Measurements from ENCODE around the gene RARRES1. TPM values are rescaled to one million over a fixed set of nuclear protein-coding genes. Genes with fewer than 3 reads are reported as not detected.
"Not testable (repeated sequence)": the region's sequence is repeated elsewhere in the genome, so short reads cannot be mapped to it uniquely, and the experiment has no call there.

The RARRES1 gene
- total and polyA plus RNA-seq, 8 donors = 0.43 to 237 (median 5.6) TPM

- Histone ChIP-seq H3K27me3 (no peaks in the 10 kb centered on the region), H3K4me1 (peaks cover 0 to 11% (median 0%) of the 10 kb centered on the region in 4 donors), H3K27ac (no peak overlapping the region), H3K4me3 (no peak overlapping the region), H3K9me3 (no peaks in the 10 kb centered on the region), H3K36me3 (peaks cover 0 to 39% (median 26%) of the 10 kb centered on the region in 4 donors)
- no peak for DNase-seq
- TF ChIP-seq POLR2A (IDR thresholded peaks at IDR 0.05) (no peak), CTCF (IDR thresholded peaks at IDR 0.05) (no peak), EP300 (IDR thresholded peaks at IDR 0.05) (no peak), POLR2AphosphoS5 (IDR thresholded peaks at IDR 0.05) (no peak)
- 24 to 30% (median 26%) methylated on average over 2 of the region's 2 CpGs for WGBS, 5 donors
- intact Hi-C loops (cut with DNase I; ENCODE audit: low total_unique reads) = no loop called here
Measured at GRCh38 chr3:158696618-158697017, 35.6 kb downstream of the RARRES1 start.

- 35 to 98% (median 82%) methylated on average over 3 of the region's 3 CpGs for WGBS, 5 donors
Measured at GRCh38 chr3:158693866-158694456, 38.3 kb downstream of the RARRES1 start.

GRCh38 chr3:158685159-158685558 lies 47.1 kb downstream of the RARRES1 start:
- WGBS, 5 donors = 89 to 95% (median 90%) methylated on average over 2 of the region's 2 CpGs
- H3K36me3 ChIP-seq = peaks cover 8 to 49% (median 42%) of the 10 kb centered on the region in 4 donors
- no peak for DNase-seq
- H3K9me3 ChIP-seq = no peaks in the 10 kb centered on the region
- no peak overlapping the region for H3K4me3 ChIP-seq
- TF ChIP-seq EP300 (IDR thresholded peaks at IDR 0.05) (no peak), POLR2AphosphoS5 (IDR thresholded peaks at IDR 0.05) (no peak), CTCF (IDR thresholded peaks at IDR 0.05) (no peak), POLR2A (IDR thresholded peaks at IDR 0.05) (no peak)
- no peak overlapping the region for H3K27ac ChIP-seq
- H3K4me1 ChIP-seq = no peaks in the 10 kb centered on the region
- intact Hi-C loops (cut with DNase I; ENCODE audit: low total_unique reads) = no loop called here
- H3K27me3 ChIP-seq = no peaks in the 10 kb centered on the region

More at GRCh38 chr3:158693866-158694456, 38.3 kb downstream of the RARRES1 start:
- H3K4me1 ChIP-seq; H3K4me3 ChIP-seq; H3K27me3 ChIP-seq; H3K27ac ChIP-seq; H3K9me3 ChIP-seq; intact Hi-C loops (cut with DNase I; ENCODE audit: low total_unique reads); DNase-seq: not testable (repeated sequence)
- peaks cover 0 to 52% (median 46%) of the 10 kb centered on the region in 4 donors for H3K36me3 ChIP-seq

- Histone ChIP-seq H3K9me3 (no peaks in the 10 kb centered on the region), H3K4me3 (no peak overlapping the region), H3K27ac (no peak overlapping the region), H3K4me1 (no peaks in the 10 kb centered on the region), H3K36me3 (peaks cover 8 to 52% (median 45%) of the 10 kb centered on the region in 4 donors), H3K27me3 (no peaks in the 10 kb centered on the region)
- DNase-seq = no peak
- WGBS, 5 donors = 85 to 95% (median 93%) methylated on average over 5 of the region's 5 CpGs
- intact Hi-C loops (cut with DNase I; ENCODE audit: low total_unique reads) = no loop called here
- TF ChIP-seq CTCF (IDR thresholded peaks at IDR 0.05) = no peak
- TF ChIP-seq POLR2A (IDR thresholded peaks at IDR 0.05) = no peak
- no peak for TF ChIP-seq POLR2AphosphoS5 (IDR thresholded peaks at IDR 0.05)
- TF ChIP-seq EP300 (IDR thresholded peaks at IDR 0.05) = no peak
Measured at GRCh38 chr3:158683230-158683962, 48.9 kb downstream of the RARRES1 start.

GRCh38 chr3:158680861-158681260 lies 51.4 kb downstream of the RARRES1 start:
- no peak for DNase-seq
- WGBS, 5 donors = 56 to 76% (median 71%) methylated on average over 2 of the region's 2 CpGs
- no peaks in the 10 kb centered on the region for H3K4me1 ChIP-seq

More at GRCh38 chr3:158680861-158681260, 51.4 kb downstream of the RARRES1 start:
- Histone ChIP-seq H3K9me3 (no peaks in the 10 kb centered on the region), H3K36me3 (peaks cover 5 to 61% (median 53%) of the 10 kb centered on the region in 4 donors), H3K27ac (no peak overlapping the region), H3K27me3 (no peaks in the 10 kb centered on the region), H3K4me3 (no peak overlapping the region)
- intact Hi-C loops (cut with DNase I; ENCODE audit: low total_unique reads) = no loop called here
- no peak for TF ChIP-seq EP300 (IDR thresholded peaks at IDR 0.05)
- TF ChIP-seq POLR2A (IDR thresholded peaks at IDR 0.05) = no peak
- TF ChIP-seq CTCF (IDR thresholded peaks at IDR 0.05) = no peak
- no peak for TF ChIP-seq POLR2AphosphoS5 (IDR thresholded peaks at IDR 0.05)

Measured in stomach (tissue), 9 donors.